ENCODE results near the gene ARID3A.

ARID3A gene

DNA sequence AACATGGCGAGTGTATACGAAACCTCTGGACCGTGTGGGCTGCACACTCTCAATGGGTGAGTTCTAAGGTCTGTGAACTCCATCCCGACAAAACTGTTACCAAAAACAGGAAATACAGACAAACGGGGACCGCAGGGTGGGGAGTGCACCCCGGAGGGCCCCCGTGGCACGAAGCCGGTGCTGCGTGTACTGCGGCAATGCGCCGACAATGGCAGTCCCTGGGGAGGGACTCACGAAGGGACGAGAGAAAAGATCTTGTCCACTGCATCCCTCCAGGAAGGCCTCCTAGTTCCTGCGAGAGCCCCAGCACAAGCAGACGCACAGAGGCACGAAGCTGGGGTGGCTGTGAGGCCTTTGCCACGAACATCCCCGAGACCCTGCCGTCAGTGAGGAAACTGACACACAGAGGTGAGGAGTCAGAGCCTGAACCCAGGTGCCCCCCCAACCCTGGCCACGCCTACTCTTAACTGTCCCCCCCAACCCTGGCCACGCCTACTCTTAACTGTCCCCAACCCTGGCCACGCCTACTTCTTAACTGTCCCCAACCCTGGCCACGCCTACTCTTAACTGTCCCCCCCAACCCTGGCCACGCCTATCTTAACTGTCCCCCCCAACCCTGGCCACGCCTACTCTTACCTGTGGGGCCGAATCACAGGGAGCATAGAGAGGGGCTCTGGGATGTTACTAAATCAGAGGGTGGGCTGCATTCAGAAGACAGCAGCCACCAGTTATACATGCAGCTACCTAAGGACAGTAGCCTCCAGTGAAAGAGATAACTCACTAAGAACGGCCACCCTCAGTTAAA lies 37.1 kb upstream of the ARID3A start:
- no peaks in the 10 kb centered on the region for H3K27me3 ChIP-seq (ENCODE audit: control insufficient read depth in 3 of 3, insufficient read depth in 3 of 3, low read depth in 1 of 3, low read length in 3 of 3)
- H3K36me3 ChIP-seq (replicated peaks in 1 of 2; ENCODE audit: control insufficient read depth in 2 of 2, insufficient read depth in 2 of 2, low read length in 2 of 2): peaks cover 33 to 70% of the 10 kb centered on the region in 2 donors
- no peak overlapping the region for H2BK120ac ChIP-seq (ENCODE audit: low read depth, low read length)
- no peak for DNase-seq (ENCODE audit: low spot score)
- no peak overlapping the region for H3K23ac ChIP-seq (ENCODE audit: low read depth, low read length, poor library complexity)
- no peak overlapping the region for H3K4me3 ChIP-seq (ENCODE audit: low read length in 2 of 2)
- H3K4me1 ChIP-seq (ENCODE audit: control insufficient read depth in 2 of 2, insufficient read depth in 1 of 2, low read depth in 1 of 2, low read length in 2 of 2): no peaks in the 10 kb centered on the region
- H2AK5ac ChIP-seq (ENCODE audit: low read depth, low read length): no peak overlapping the region
- H2BK15ac ChIP-seq (ENCODE audit: low read length): no peak overlapping the region
- peak overlapping the region; percentile 53 for H2BK5ac ChIP-seq (ENCODE audit: low read length)
- no peak overlapping the region for H4K91ac ChIP-seq (ENCODE audit: low read depth, low read length, poor library complexity)
- no peak overlapping the region for H3K18ac ChIP-seq (ENCODE audit: low read length)
- no peak overlapping the region for H3K14ac ChIP-seq (ENCODE audit: low read length)
- H3K4me2 ChIP-seq (ENCODE audit: insufficient read depth, low read length, poor library complexity, severe bottlenecking): no peak overlapping the region
- H3K79me1 ChIP-seq (ENCODE audit: low read depth, low read length): peaks cover 16% of the 10 kb centered on the region
- H3K9ac ChIP-seq (ENCODE audit: low read depth, low read length, poor library complexity): peak overlapping the region; percentile 21
- WGBS, 2 donors (ENCODE audit: extremely low coverage in 2 of 2, insufficient read length in 2 of 2, insufficient replicate concordance in 1 of 2): no CpG with 5 or more reads among the region's 30 CpGs
- no peak overlapping the region for H2AFZ ChIP-seq (ENCODE audit: low read length)
- no peak overlapping the region for H4K8ac ChIP-seq (ENCODE audit: low read depth, low read length)
- peaks cover 0 to 2% of the 10 kb centered on the region in 2 donors for H3K9me3 ChIP-seq (replicated peaks in 1 of 2; ENCODE audit: control insufficient read depth in 2 of 2, insufficient read depth in 1 of 2, low read depth in 1 of 2, low read length in 2 of 2)
- no peak overlapping the region for H2BK12ac ChIP-seq (ENCODE audit: low read length)
- no peak overlapping the region for H3K4ac ChIP-seq (ENCODE audit: low read length)
- no peak overlapping the region for H3K27ac ChIP-seq (replicated peaks; ENCODE audit: low read length)

DNA sequence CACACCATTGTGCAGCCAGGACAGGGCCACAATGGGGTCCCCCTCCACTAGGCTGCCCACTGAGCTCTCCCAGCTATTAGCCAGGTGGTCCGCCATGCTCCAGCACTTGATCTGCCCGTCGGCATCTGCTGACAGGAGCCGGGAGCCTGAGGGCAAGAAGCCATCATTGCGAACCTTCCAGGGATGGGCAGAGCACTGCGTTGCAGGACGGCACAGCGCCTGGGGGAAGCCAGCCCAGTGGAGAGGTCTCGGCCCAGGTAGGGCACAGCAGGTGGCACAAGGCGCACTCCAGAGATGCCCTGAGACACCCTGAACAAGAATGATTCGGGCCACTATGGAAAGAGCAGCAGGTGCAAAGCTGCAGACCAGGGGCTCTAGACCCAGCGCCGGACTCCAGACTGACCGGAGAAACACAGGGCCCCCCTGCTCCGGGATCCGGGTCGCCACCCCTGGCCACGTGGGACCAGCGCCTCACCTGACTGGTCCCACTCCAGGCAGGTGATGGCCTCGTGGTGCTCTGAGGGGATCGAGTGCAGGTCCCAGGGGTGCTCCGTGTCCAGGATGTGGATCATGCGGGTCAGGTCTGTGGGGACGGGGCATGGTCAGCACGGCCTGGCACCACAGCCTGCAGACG lies 36.1 kb upstream of the ARID3A start:
- peaks cover 0 to 2% of the 10 kb centered on the region in 2 donors for H3K9me3 ChIP-seq (replicated peaks in 1 of 2; ENCODE audit: control insufficient read depth in 2 of 2, insufficient read depth in 1 of 2, low read depth in 1 of 2, low read length in 2 of 2)
- H2AK5ac ChIP-seq (ENCODE audit: low read depth, low read length): peak overlapping the region; percentile 74
- no peak overlapping the region for H2AFZ ChIP-seq (ENCODE audit: low read length)
- H3K4me3 ChIP-seq (ENCODE audit: low read length in 2 of 2): no peak overlapping the region
- no peak for DNase-seq (ENCODE audit: low spot score)
- H3K79me1 ChIP-seq (ENCODE audit: low read depth, low read length): peaks cover 16% of the 10 kb centered on the region
- H2BK5ac ChIP-seq (ENCODE audit: low read length): peak overlapping the region; percentile 53
- H3K4me2 ChIP-seq (ENCODE audit: insufficient read depth, low read length, poor library complexity, severe bottlenecking): no peak overlapping the region
- no peak overlapping the region for H3K23ac ChIP-seq (ENCODE audit: low read depth, low read length, poor library complexity)
- H3K27ac ChIP-seq (replicated peaks; ENCODE audit: low read length): no peak overlapping the region
- WGBS, 2 donors (ENCODE audit: extremely low coverage in 2 of 2, insufficient read length in 2 of 2, insufficient replicate concordance in 1 of 2): no CpG with 5 or more reads among the region's 26 CpGs
- H3K18ac ChIP-seq (ENCODE audit: low read length): no peak overlapping the region
- H3K14ac ChIP-seq (ENCODE audit: low read length): no peak overlapping the region
- H2BK120ac ChIP-seq (ENCODE audit: low read depth, low read length): no peak overlapping the region
- no peak overlapping the region for H2BK12ac ChIP-seq (ENCODE audit: low read length)
- no peak overlapping the region for H4K8ac ChIP-seq (ENCODE audit: low read depth, low read length)
- H4K91ac ChIP-seq (ENCODE audit: low read depth, low read length, poor library complexity): no peak overlapping the region
- no peaks in the 10 kb centered on the region for H3K27me3 ChIP-seq (ENCODE audit: control insufficient read depth in 3 of 3, insufficient read depth in 3 of 3, low read depth in 1 of 3, low read length in 3 of 3)
- H3K4ac ChIP-seq (ENCODE audit: low read length): no peak overlapping the region
- H2BK15ac ChIP-seq (ENCODE audit: low read length): no peak overlapping the region
- H3K36me3 ChIP-seq (replicated peaks in 1 of 2; ENCODE audit: control insufficient read depth in 2 of 2, insufficient read depth in 2 of 2, low read length in 2 of 2): peaks cover 31 to 60% of the 10 kb centered on the region in 2 donors
- no peak overlapping the region for H3K9ac ChIP-seq (ENCODE audit: low read depth, low read length, poor library complexity)
- H3K4me1 ChIP-seq (ENCODE audit: control insufficient read depth in 2 of 2, insufficient read depth in 1 of 2, low read depth in 1 of 2, low read length in 2 of 2): no peaks in the 10 kb centered on the region

DNA sequence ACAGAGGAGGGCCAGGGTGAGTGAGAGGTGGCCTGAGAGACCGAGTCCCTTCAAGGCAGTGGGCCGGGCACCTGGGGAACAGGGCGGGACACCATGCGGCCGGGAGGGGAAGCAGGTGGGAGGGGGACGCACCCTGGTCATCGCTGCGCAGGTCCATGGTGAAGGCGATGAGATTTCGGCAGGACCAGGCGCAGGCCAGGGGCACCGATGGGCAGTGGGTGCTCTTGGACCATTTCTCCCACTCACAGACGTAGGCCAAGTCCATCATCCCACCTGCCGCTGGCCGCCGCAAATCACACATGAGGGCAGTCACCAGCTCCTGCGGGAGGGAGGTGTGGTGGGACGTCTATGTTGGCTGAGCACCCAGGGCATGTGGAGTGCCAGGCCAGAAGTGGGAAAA lies 35.0 kb upstream of the ARID3A start:
- DNase-seq (ENCODE audit: low spot score): no peak
- no peak overlapping the region for H3K23ac ChIP-seq (ENCODE audit: low read depth, low read length, poor library complexity)
- peaks cover 26 to 50% of the 10 kb centered on the region in 2 donors for H3K36me3 ChIP-seq (replicated peaks in 1 of 2; ENCODE audit: control insufficient read depth in 2 of 2, insufficient read depth in 2 of 2, low read length in 2 of 2)
- H3K18ac ChIP-seq (ENCODE audit: low read length): no peak overlapping the region
- no peak overlapping the region for H2BK15ac ChIP-seq (ENCODE audit: low read length)
- H3K4me3 ChIP-seq (ENCODE audit: low read length in 2 of 2): peak overlapping the region in 1 of 2 donors; percentile 29
- H2AK5ac ChIP-seq (ENCODE audit: low read depth, low read length): no peak overlapping the region
- H3K27ac ChIP-seq (replicated peaks; ENCODE audit: low read length): no peak overlapping the region
- peak overlapping the region; percentile 4 for H3K9ac ChIP-seq (ENCODE audit: low read depth, low read length, poor library complexity)
- no CpG with 5 or more reads among the region's 18 CpGs for WGBS, 2 donors (ENCODE audit: extremely low coverage in 2 of 2, insufficient read length in 2 of 2, insufficient replicate concordance in 1 of 2)
- no peak overlapping the region for H4K91ac ChIP-seq (ENCODE audit: low read depth, low read length, poor library complexity)
- no peak overlapping the region for H3K4ac ChIP-seq (ENCODE audit: low read length)
- H2BK120ac ChIP-seq (ENCODE audit: low read depth, low read length): no peak overlapping the region
- no peak overlapping the region for H2BK5ac ChIP-seq (ENCODE audit: low read length)
- H3K4me1 ChIP-seq (ENCODE audit: control insufficient read depth in 2 of 2, insufficient read depth in 1 of 2, low read depth in 1 of 2, low read length in 2 of 2): no peaks in the 10 kb centered on the region
- no peaks in the 10 kb centered on the region for H3K27me3 ChIP-seq (ENCODE audit: control insufficient read depth in 3 of 3, insufficient read depth in 3 of 3, low read depth in 1 of 3, low read length in 3 of 3)
- peaks cover 0 to 2% of the 10 kb centered on the region in 2 donors for H3K9me3 ChIP-seq (replicated peaks in 1 of 2; ENCODE audit: control insufficient read depth in 2 of 2, insufficient read depth in 1 of 2, low read depth in 1 of 2, low read length in 2 of 2)
- H3K79me1 ChIP-seq (ENCODE audit: low read depth, low read length): peaks cover 13% of the 10 kb centered on the region
- H2AFZ ChIP-seq (ENCODE audit: low read length): no peak overlapping the region
- no peak overlapping the region for H4K8ac ChIP-seq (ENCODE audit: low read depth, low read length)
- H2BK12ac ChIP-seq (ENCODE audit: low read length): no peak overlapping the region
- H3K14ac ChIP-seq (ENCODE audit: low read length): no peak overlapping the region
- no peak overlapping the region for H3K4me2 ChIP-seq (ENCODE audit: insufficient read depth, low read length, poor library complexity, severe bottlenecking)

Data from neuronal stem cell (in vitro differentiated cells).